SIG-M5 treated with dmso at 0.1 percent for 504 hours (cell line): ENCODE results near the gene EHD4.

Source experiments
- DNase-seq: peaks from one replicate; lab custom pipeline; 2025; ENCODE audit not compliant: unreplicated experiment; lab: John Stamatoyannopoulos, UW

The EHD4 gene

GRCh38 chr15:41899854-41900442 is 72.4 kb downstream of the EHD4 start:
- DNase-seq, result no peak

- DNase-seq, result no peak
These were observed 75.0 kb downstream of the EHD4 start for GRCh38 chr15:41897363-41897799.

- no peak for DNase-seq
These were observed 75.8 kb downstream of the EHD4 start for GRCh38 chr15:41896566-41896965.

- no peak for DNase-seq
These were observed 76.4 kb downstream of the EHD4 start for GRCh38 chr15:41895957-41896356.

- DNase-seq, result no peak
These were observed 76.9 kb downstream of the EHD4 start for GRCh38 chr15:41895491-41895890.

GRCh38 chr15:41894791-41895463 is 77.4 kb downstream of the EHD4 start:
- peak; percentile 60 for DNase-seq

GRCh38 chr15:41894251-41894790 is 78.0 kb downstream of the EHD4 start:
- DNase-seq, result no peak

- DNase-seq, result no peak
These were observed 78.7 kb downstream of the EHD4 start, which contains the start of gene SPTBN5 for GRCh38 chr15:41893422-41894250. Gene SPTBN5, minus strand, starts transcription at chr15:41894053. Its CDS starts 556 bp downstream, at chr15:41893497.

- no peak for DNase-seq
These were observed 79.5 kb downstream of the EHD4 start for GRCh38 chr15:41892621-41893421.

- no peak for DNase-seq
These were observed 80.4 kb downstream of the EHD4 start for GRCh38 chr15:41891946-41892345.

GRCh38 chr15:41891226-41891625 is 81.1 kb downstream of the EHD4 start:
- DNase-seq, result no peak

- DNase-seq, result no peak
These were observed 82.2 kb downstream of the EHD4 start for GRCh38 chr15:41890050-41890690.

GRCh38 chr15:41888662-41889253 is 83.6 kb downstream of the EHD4 start:
- peak; percentile 7 for DNase-seq

- no peak for DNase-seq
These were observed 84.5 kb downstream of the EHD4 start for GRCh38 chr15:41887893-41888292.

- DNase-seq, result no peak
These were observed 85.2 kb downstream of the EHD4 start for GRCh38 chr15:41887161-41887560.

GRCh38 chr15:41886741-41887140 is 85.6 kb downstream of the EHD4 start:
- no peak for DNase-seq

- no peak for DNase-seq
These were observed 86.5 kb downstream of the EHD4 start for GRCh38 chr15:41885841-41886240.

- DNase-seq, result no peak
These were observed 87.0 kb downstream of the EHD4 start for GRCh38 chr15:41885321-41885720.

GRCh38 chr15:41884458-41884857 is 87.9 kb downstream of the EHD4 start:
- DNase-seq, result no peak

- no peak for DNase-seq
These were observed 88.9 kb downstream of the EHD4 start for GRCh38 chr15:41883484-41883825.
